SK-N-MC (cell line): ENCODE data around the gene STXBP5L.

Experiments used
- EZH2 ChIP-seq: fragments of 200-600 bp; sonication (generic); IDR thresholded peaks from one replicate; pipeline ENCODE4 v1.6.1; 2017; ENCODE audit warnings: antibody characterized with exemption
- FOXP2 ChIP-seq: optimal IDR thresholded peaks from 2 replicates; pipeline ENCODE3; 2011; ENCODE audit warnings: mild to moderate bottlenecking, moderate library complexity; ENCODE audit not compliant: insufficient read depth; ENCODE audit errors: extremely low read length, control extremely low read depth
- POLR2AphosphoS5 ChIP-seq: IDR thresholded peaks from 2 replicates; pipeline ENCODE4 v1.6.1; 2012; ENCODE audit warnings: mild to moderate bottlenecking, low read depth, low read length, borderline replicate concordance

GRCh38 chr3:121295979-121296378 lies 388.0 kb downstream of the STXBP5L start:
- TF ChIP-seq EZH2 (no peak), POLR2AphosphoS5 (no peak), FOXP2 (no peak)
